Measurements from ENCODE around the gene CDH4.

DNA sequence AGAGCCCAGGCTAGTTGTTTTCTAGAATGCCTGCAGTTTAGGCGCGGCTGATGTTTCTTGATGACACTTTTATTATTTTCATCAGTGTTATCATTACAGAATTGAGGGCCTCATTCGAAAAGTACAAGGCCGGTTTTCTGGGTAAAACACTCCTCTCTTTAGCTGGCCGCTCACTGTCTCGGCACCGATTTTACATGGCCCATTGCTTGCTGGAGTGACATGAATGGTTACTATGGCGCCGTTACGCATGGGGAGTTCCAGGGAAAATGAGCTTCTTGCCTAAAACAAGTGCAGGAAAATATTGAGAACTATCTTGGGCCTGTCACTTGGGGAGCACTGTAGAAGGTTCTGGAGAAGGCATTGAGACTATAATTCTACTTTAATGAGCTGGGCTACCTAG, 317.8 kb downstream of the CDH4 start:
- no peak for TF ChIP-seq CTCF (IDR thresholded peaks at IDR 0.05)
- no peak for TF ChIP-seq POLR2AphosphoS5 (IDR thresholded peaks at IDR 0.05; ENCODE audit: low read depth, low read length)
- TF ChIP-seq, protein P1, sequence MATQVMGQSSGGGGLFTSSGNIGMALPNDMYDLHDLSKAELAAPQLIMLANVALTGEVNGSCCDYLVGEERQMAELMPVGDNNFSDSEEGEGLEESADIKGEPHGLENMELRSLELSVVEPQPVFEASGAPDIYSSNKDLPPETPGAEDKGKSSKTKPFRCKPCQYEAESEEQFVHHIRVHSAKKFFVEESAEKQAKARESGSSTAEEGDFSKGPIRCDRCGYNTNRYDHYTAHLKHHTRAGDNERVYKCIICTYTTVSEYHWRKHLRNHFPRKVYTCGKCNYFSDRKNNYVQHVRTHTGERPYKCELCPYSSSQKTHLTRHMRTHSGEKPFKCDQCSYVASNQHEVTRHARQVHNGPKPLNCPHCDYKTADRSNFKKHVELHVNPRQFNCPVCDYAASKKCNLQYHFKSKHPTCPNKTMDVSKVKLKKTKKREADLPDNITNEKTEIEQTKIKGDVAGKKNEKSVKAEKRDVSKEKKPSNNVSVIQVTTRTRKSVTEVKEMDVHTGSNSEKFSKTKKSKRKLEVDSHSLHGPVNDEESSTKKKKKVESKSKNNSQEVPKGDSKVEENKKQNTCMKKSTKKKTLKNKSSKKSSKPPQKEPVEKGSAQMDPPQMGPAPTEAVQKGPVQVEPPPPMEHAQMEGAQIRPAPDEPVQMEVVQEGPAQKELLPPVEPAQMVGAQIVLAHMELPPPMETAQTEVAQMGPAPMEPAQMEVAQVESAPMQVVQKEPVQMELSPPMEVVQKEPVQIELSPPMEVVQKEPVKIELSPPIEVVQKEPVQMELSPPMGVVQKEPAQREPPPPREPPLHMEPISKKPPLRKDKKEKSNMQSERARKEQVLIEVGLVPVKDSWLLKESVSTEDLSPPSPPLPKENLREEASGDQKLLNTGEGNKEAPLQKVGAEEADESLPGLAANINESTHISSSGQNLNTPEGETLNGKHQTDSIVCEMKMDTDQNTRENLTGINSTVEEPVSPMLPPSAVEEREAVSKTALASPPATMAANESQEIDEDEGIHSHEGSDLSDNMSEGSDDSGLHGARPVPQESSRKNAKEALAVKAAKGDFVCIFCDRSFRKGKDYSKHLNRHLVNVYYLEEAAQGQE (IDR thresholded peaks at IDR 0.05; ENCODE audit: insufficient read depth in 1 of 2, low read depth in 2 of 2, low read length in 1 of 2): no peak
- TF ChIP-seq SIN3A (IDR thresholded peaks at IDR 0.05; ENCODE audit: borderline replicate concordance, insufficient read depth, low read depth, low read length): no peak
- no peak for TF ChIP-seq TCF7L2 (IDR thresholded peaks at IDR 0.05; ENCODE audit: low read depth, low read length)
